Hematopoietic multipotent progenitor cell treated with erythropoietin and hydrocortisone succinate and interleukin-3 and kit ligand, for 6 days (in vitro differentiated cells): ENCODE results near the gene FLVCR2.
"Not testable (repeated sequence)": the region's sequence is repeated elsewhere in the genome, so short reads cannot be mapped to it uniquely, and the experiment has no call there.

ENCODE experiments used
- DNase-seq: peaks from one replicate; pipeline ENCODE4 v3.0.0-alpha.2; 2015

Gene FLVCR2

GRCh38 chr14:75600100-75600499, 21.7 kb downstream of the FLVCR2 start:
- DNase-seq = not testable (repeated sequence)

GRCh38 chr14:75601061-75601460, 22.6 kb downstream of the FLVCR2 start:
- not testable (repeated sequence) for DNase-seq

- no peak for DNase-seq
Measured at GRCh38 chr14:75602503-75602902, 24.1 kb downstream of the FLVCR2 start.

GRCh38 chr14:75604979-75605851, 26.8 kb downstream of the FLVCR2 start:
- DNase-seq = peak; percentile 12

GRCh38 chr14:75605916-75606315, 27.5 kb downstream of the FLVCR2 start:
- DNase-seq = no peak

- no peak for DNase-seq
Measured at GRCh38 chr14:75607044-75607443, 28.6 kb downstream of the FLVCR2 start.

GRCh38 chr14:75607842-75608640, 29.6 kb downstream of the FLVCR2 start:
- no peak for DNase-seq

- no peak for DNase-seq
Measured at GRCh38 chr14:75609116-75609515, 30.7 kb downstream of the FLVCR2 start.

GRCh38 chr14:75609606-75610475, 31.4 kb downstream of the FLVCR2 start:
- no peak for DNase-seq

- DNase-seq = no peak
Measured at GRCh38 chr14:75610834-75611233, 32.4 kb downstream of the FLVCR2 start.

GRCh38 chr14:75612157-75612556, 33.7 kb downstream of the FLVCR2 start:
- no peak for DNase-seq

GRCh38 chr14:75614179-75614578, 35.8 kb downstream of the FLVCR2 start:
- peak; percentile 7 for DNase-seq

- DNase-seq = peak; percentile 41
Measured at GRCh38 chr14:75615200-75615599, 36.8 kb downstream of the FLVCR2 start.

GRCh38 chr14:75619548-75619947, 41.1 kb downstream of the FLVCR2 start:
- DNase-seq = no peak

- DNase-seq = no peak
Measured at GRCh38 chr14:75625034-75625433, 46.6 kb downstream of the FLVCR2 start.

GRCh38 chr14:75626396-75626795, 48.0 kb downstream of the FLVCR2 start:
- no peak for DNase-seq

GRCh38 chr14:75626863-75627262, 48.4 kb downstream of the FLVCR2 start:
- no peak for DNase-seq

- DNase-seq = no peak
Measured at GRCh38 chr14:75627406-75627805, 49.0 kb downstream of the FLVCR2 start.

- no peak for DNase-seq
Measured at GRCh38 chr14:75628816-75629215, 50.4 kb downstream of the FLVCR2 start.

- no peak for DNase-seq
Measured at GRCh38 chr14:75630695-75631452, 52.5 kb downstream of the FLVCR2 start.

GRCh38 chr14:75631453-75631831, 53.0 kb downstream of the FLVCR2 start:
- DNase-seq = no peak

GRCh38 chr14:75634848-75635247, 56.4 kb downstream of the FLVCR2 start:
- no peak for DNase-seq
